ENCODE measurements around the gene RAB11A.

DNA sequence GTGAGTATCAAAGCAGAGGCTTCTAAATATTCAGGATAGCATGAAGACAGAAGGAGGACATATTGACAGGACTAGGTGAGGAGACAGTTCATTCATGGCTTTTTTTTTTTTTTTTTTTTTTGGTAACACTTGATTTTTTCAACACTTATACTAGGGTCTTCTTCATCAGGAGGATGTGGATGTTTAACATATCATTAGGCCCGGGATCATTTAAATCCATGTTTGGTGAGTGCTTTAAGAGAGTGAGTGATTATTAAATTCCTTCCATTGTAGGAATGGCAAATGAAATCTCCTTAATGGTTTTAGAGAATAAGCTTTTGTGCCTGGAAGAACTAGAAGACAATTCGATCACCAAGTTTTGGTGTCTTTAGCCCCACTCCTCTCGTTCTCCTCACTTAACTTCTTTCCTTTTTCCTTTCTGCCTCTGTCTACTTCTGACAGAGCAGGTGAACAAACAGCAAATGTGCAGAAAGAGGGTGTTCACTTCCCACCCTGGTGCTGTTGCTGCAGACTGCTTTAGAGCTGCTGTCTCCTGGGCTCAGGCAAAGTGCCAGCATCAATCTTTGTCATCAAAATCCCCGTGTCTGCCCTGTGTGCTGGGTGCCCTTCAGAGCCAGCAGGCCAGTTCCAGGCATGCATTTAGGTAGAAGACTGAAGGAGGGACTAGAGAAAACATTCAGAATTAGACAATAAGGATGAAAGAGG lies 35.6 kb upstream of the RAB11A start:
- TF ChIP-seq, protein P1, sequence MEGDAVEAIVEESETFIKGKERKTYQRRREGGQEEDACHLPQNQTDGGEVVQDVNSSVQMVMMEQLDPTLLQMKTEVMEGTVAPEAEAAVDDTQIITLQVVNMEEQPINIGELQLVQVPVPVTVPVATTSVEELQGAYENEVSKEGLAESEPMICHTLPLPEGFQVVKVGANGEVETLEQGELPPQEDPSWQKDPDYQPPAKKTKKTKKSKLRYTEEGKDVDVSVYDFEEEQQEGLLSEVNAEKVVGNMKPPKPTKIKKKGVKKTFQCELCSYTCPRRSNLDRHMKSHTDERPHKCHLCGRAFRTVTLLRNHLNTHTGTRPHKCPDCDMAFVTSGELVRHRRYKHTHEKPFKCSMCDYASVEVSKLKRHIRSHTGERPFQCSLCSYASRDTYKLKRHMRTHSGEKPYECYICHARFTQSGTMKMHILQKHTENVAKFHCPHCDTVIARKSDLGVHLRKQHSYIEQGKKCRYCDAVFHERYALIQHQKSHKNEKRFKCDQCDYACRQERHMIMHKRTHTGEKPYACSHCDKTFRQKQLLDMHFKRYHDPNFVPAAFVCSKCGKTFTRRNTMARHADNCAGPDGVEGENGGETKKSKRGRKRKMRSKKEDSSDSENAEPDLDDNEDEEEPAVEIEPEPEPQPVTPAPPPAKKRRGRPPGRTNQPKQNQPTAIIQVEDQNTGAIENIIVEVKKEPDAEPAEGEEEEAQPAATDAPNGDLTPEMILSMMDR (IDR thresholded peaks at IDR 0.05): no peak
- no peak for TF ChIP-seq POLR2A (IDR thresholded peaks at IDR 0.05)

All from prostate gland (tissue), 2 donors.